NB4 (cell line): ENCODE data around the gene ZCCHC24.

ENCODE experiments used
- CTCF ChIP-seq: IDR thresholded peaks from one replicate; pipeline ENCODE4 v1.5.1; 2012; ENCODE audit warnings: low read depth, low read length
- MAX ChIP-seq: IDR thresholded peaks from 2 replicates; pipeline ENCODE4 v1.6.1; 2011; ENCODE audit warnings: low read depth, low read length

- TF ChIP-seq CTCF, result no peak
- no peak for TF ChIP-seq MAX
Measured at GRCh38 chr10:79349766-79350406, 95.5 kb downstream of the ZCCHC24 start.
